ENCODE results near the gene EPC2.

- TF ChIP-seq POLR2A (IDR thresholded peaks at IDR 0.05; ENCODE audit: low read depth, low read length) (no peak), POLR2AphosphoS5 (IDR thresholded peaks at IDR 0.05; ENCODE audit: low read depth, low read length) (no peak), POU2F2 (IDR thresholded peaks at IDR 0.05; ENCODE audit: low read depth, low read length) (no peak), SPI1 (IDR thresholded peaks at IDR 0.05; ENCODE audit: low read depth, low read length) (no peak), TAF1 (IDR thresholded peaks at IDR 0.05; ENCODE audit: low read depth, low read length) (no peak)
Observed at GRCh38 chr2:148752977-148753376, 108.4 kb downstream of the EPC2 start.
